ENCODE results near the gene PRDX2.
"Not testable (repeated sequence)": the region's sequence is repeated elsewhere in the genome, so short reads cannot be mapped to it uniquely, and the experiment has no call there.

The PRDX2 gene

DNA sequence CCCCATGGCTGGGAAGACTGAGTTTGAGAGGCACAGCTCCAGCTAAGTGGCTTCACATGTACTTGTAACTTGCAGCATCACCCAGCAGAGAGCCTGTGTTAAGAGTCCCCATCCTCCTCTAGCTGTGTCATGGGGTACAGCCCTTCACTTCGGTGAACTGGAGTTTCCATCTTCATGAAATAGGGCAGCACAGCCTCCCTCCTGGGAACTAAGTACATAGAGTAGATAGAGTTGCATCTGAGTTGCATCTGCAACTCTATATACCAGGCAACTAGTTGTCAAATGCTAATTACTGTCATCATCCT lies 1.2 kb downstream of the PRDX2 start:
- Histone ChIP-seq H3K36me3 (ENCODE audit: control insufficient read depth, insufficient read depth, low read length) (peaks cover 2% of the 10 kb centered on the region), H3K18ac (ENCODE audit: low read length) (no peak overlapping the region), H3K4me3 (ENCODE audit: low read length) (no peak overlapping the region), H3K4me2 (ENCODE audit: low read length) (peak overlapping the region; percentile 91), H3K27me3 (ENCODE audit: insufficient read depth, low read length, poor library complexity) (no peaks in the 10 kb centered on the region), H4K8ac (ENCODE audit: low read depth, low read length) (no peak overlapping the region), H3K9ac (ENCODE audit: low read length) (peak overlapping the region; percentile 99), H2BK120ac (ENCODE audit: low read depth, low read length) (no peak overlapping the region), H3K27ac (ENCODE audit: low read depth, low read length) (no peak overlapping the region), H3K79me2 (ENCODE audit: control insufficient read depth, insufficient read depth, low read length) (peaks cover 3% of the 10 kb centered on the region), H2AK5ac (ENCODE audit: low read length) (no peak overlapping the region), H3K4me1 (ENCODE audit: control insufficient read depth, low read depth, low read length) (peaks cover 6% of the 10 kb centered on the region), H3K56ac (ENCODE audit: low read length) (peak overlapping the region; percentile 99), H3K4ac (ENCODE audit: low read depth, low read length) (no peak overlapping the region), H2BK5ac (ENCODE audit: low read length) (no peak overlapping the region), H3K23ac (ENCODE audit: low read length) (no peak overlapping the region), H3K79me1 (ENCODE audit: low read length) (peaks cover 5% of the 10 kb centered on the region), H2BK15ac (replicated peaks; ENCODE audit: low read depth) (no peak overlapping the region), H4K5ac (ENCODE audit: low read length) (no peak overlapping the region)
- no CpG with 5 or more reads among the region's 1 CpG for WGBS (ENCODE audit: extremely low coverage, insufficient coverage, low lambda C conversion rate)
- no peak for DNase-seq

- Histone ChIP-seq H3K4ac (ENCODE audit: low read depth, low read length) (no peak overlapping the region), H3K56ac (ENCODE audit: low read length) (no peak overlapping the region), H3K27ac (ENCODE audit: low read depth, low read length) (no peak overlapping the region), H3K9ac (ENCODE audit: low read length) (no peak overlapping the region), H3K18ac (ENCODE audit: low read length) (no peak overlapping the region), H3K4me1 (ENCODE audit: control insufficient read depth, low read depth, low read length) (peaks cover 6% of the 10 kb centered on the region), H2BK5ac (ENCODE audit: low read length) (no peak overlapping the region), H2BK120ac (ENCODE audit: low read depth, low read length) (no peak overlapping the region), H3K4me3 (ENCODE audit: low read length) (no peak overlapping the region), H3K79me1 (ENCODE audit: low read length) (peaks cover 5% of the 10 kb centered on the region), H3K79me2 (ENCODE audit: control insufficient read depth, insufficient read depth, low read length) (peaks cover 3% of the 10 kb centered on the region), H4K8ac (ENCODE audit: low read depth, low read length) (no peak overlapping the region), H2BK15ac (replicated peaks; ENCODE audit: low read depth) (no peak overlapping the region), H2AK5ac (ENCODE audit: low read length) (no peak overlapping the region), H3K27me3 (ENCODE audit: insufficient read depth, low read length, poor library complexity) (no peaks in the 10 kb centered on the region), H3K36me3 (ENCODE audit: control insufficient read depth, insufficient read depth, low read length) (peaks cover 2% of the 10 kb centered on the region), H4K5ac (ENCODE audit: low read length) (no peak overlapping the region), H3K4me2 (ENCODE audit: low read length) (no peak overlapping the region), H3K23ac (ENCODE audit: low read length) (no peak overlapping the region)
- DNase-seq, result no peak
- no CpG with 5 or more reads among the region's 18 CpGs for WGBS (ENCODE audit: extremely low coverage, insufficient coverage, low lambda C conversion rate)
Measured at GRCh38 chr19:12799742-12800465, 1.7 kb downstream of the PRDX2 start.

DNA sequence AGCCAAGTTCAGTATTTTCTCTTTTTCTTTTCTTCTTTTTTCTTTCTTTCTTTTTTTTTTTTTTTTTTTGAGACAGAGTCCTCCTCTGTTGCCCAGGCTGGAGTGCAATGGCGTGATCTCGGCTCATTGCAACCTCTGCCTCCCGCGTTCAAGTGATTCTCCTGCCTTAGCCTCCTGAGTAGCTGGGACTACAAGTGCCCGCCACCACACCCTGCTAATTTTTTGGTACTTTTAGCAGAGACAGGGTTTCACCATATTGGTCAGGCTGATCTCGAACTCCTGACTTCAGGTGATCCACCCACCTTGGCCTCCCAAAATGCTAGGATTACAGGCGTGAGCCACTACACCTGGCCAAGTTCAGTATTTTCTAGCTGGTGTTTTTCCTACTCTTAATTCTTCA lies 4.0 kb downstream of the PRDX2 start:
- H3K4me3 ChIP-seq (ENCODE audit: low read length); H2BK5ac ChIP-seq (ENCODE audit: low read length); H3K23ac ChIP-seq (ENCODE audit: low read length); H3K56ac ChIP-seq (ENCODE audit: low read length); H2AK5ac ChIP-seq (ENCODE audit: low read length); H2BK15ac ChIP-seq (replicated peaks; ENCODE audit: low read depth); H3K4me2 ChIP-seq (ENCODE audit: low read length); H3K4me1 ChIP-seq (ENCODE audit: control insufficient read depth, low read depth, low read length); H3K79me2 ChIP-seq (ENCODE audit: control insufficient read depth, insufficient read depth, low read length); H3K18ac ChIP-seq (ENCODE audit: low read length); H2BK120ac ChIP-seq (ENCODE audit: low read depth, low read length); H3K27ac ChIP-seq (ENCODE audit: low read depth, low read length); H3K9ac ChIP-seq (ENCODE audit: low read length); H3K36me3 ChIP-seq (ENCODE audit: control insufficient read depth, insufficient read depth, low read length); DNase-seq; H3K79me1 ChIP-seq (ENCODE audit: low read length); H4K8ac ChIP-seq (ENCODE audit: low read depth, low read length); H3K27me3 ChIP-seq (ENCODE audit: insufficient read depth, low read length, poor library complexity); H3K4ac ChIP-seq (ENCODE audit: low read depth, low read length); H4K5ac ChIP-seq (ENCODE audit: low read length): not testable (repeated sequence)
- WGBS (ENCODE audit: extremely low coverage, insufficient coverage, low lambda C conversion rate), result no CpG with 5 or more reads among the region's 7 CpGs

DNA sequence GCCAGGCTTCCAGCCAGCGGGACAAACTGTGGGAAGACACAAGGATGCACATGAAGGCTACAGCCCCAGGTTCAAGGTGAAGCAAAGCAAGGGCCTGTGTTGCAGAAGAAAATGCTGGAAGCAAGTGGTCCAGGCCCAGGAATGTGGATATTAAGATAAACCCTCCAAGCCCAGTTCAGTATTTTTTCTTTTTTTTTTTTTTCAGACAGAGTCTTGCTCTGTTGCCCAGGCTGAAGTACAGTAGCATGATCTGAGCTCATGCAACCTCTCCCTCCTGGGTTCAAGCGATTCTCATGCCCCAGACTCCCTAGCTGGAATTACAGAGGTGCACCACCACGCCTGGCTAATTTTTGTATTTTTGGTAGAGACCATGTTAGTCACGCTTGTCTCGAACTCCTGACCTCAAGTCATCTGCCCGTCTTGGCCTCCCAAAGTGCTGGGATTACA lies 4.4 kb downstream of the PRDX2 start:
- Histone ChIP-seq H3K9ac (ENCODE audit: low read length) (no peak overlapping the region), H2BK120ac (ENCODE audit: low read depth, low read length) (no peak overlapping the region), H4K5ac (ENCODE audit: low read length) (no peak overlapping the region), H3K36me3 (ENCODE audit: control insufficient read depth, insufficient read depth, low read length) (peaks cover 2% of the 10 kb centered on the region), H3K79me2 (ENCODE audit: control insufficient read depth, insufficient read depth, low read length) (peaks cover 4% of the 10 kb centered on the region), H3K4me1 (ENCODE audit: control insufficient read depth, low read depth, low read length) (peaks cover 6% of the 10 kb centered on the region), H3K4me2 (ENCODE audit: low read length) (no peak overlapping the region), H2AK5ac (ENCODE audit: low read length) (no peak overlapping the region), H4K8ac (ENCODE audit: low read depth, low read length) (no peak overlapping the region), H3K56ac (ENCODE audit: low read length) (no peak overlapping the region), H3K27me3 (ENCODE audit: insufficient read depth, low read length, poor library complexity) (no peaks in the 10 kb centered on the region), H3K4ac (ENCODE audit: low read depth, low read length) (no peak overlapping the region), H3K4me3 (ENCODE audit: low read length) (no peak overlapping the region), H3K23ac (ENCODE audit: low read length) (no peak overlapping the region), H3K27ac (ENCODE audit: low read depth, low read length) (no peak overlapping the region), H2BK5ac (ENCODE audit: low read length) (no peak overlapping the region), H3K79me1 (ENCODE audit: low read length) (peaks cover 7% of the 10 kb centered on the region), H3K18ac (ENCODE audit: low read length) (no peak overlapping the region), H2BK15ac (replicated peaks; ENCODE audit: low read depth) (no peak overlapping the region)
- WGBS (ENCODE audit: extremely low coverage, insufficient coverage, low lambda C conversion rate), result no CpG with 5 or more reads among the region's 6 CpGs
- DNase-seq, result no peak

GRCh38 chr19:12796146-12797071 lies 5.2 kb downstream of the PRDX2 start:
- H3K4me3 ChIP-seq (ENCODE audit: low read length), result no peak overlapping the region
- DNase-seq, result peak; percentile 94
- no CpG with 5 or more reads among the region's 18 CpGs for WGBS (ENCODE audit: extremely low coverage, insufficient coverage, low lambda C conversion rate)

More at GRCh38 chr19:12796146-12797071, 5.2 kb downstream of the PRDX2 start:
- H3K36me3 ChIP-seq (ENCODE audit: control insufficient read depth, insufficient read depth, low read length), result peaks cover 2% of the 10 kb centered on the region
- no peak overlapping the region for H2BK120ac ChIP-seq (ENCODE audit: low read depth, low read length)
- H2AK5ac ChIP-seq (ENCODE audit: low read length), result no peak overlapping the region
- H3K4me2 ChIP-seq (ENCODE audit: low read length), result no peak overlapping the region
- peak overlapping the region; percentile 6 for H3K56ac ChIP-seq (ENCODE audit: low read length)
- peaks cover 4% of the 10 kb centered on the region for H3K79me2 ChIP-seq (ENCODE audit: control insufficient read depth, insufficient read depth, low read length)
- H2BK5ac ChIP-seq (ENCODE audit: low read length), result no peak overlapping the region
- peaks cover 7% of the 10 kb centered on the region for H3K79me1 ChIP-seq (ENCODE audit: low read length)
- H3K9ac ChIP-seq (ENCODE audit: low read length), result peak overlapping the region; percentile 35
- H3K27me3 ChIP-seq (ENCODE audit: insufficient read depth, low read length, poor library complexity), result no peaks in the 10 kb centered on the region
- no peak overlapping the region for H4K8ac ChIP-seq (ENCODE audit: low read depth, low read length)
- H3K4ac ChIP-seq (ENCODE audit: low read depth, low read length), result no peak overlapping the region
- no peak overlapping the region for H4K5ac ChIP-seq (ENCODE audit: low read length)
- peaks cover 6% of the 10 kb centered on the region for H3K4me1 ChIP-seq (ENCODE audit: control insufficient read depth, low read depth, low read length)
- H3K18ac ChIP-seq (ENCODE audit: low read length), result no peak overlapping the region
- no peak overlapping the region for H3K27ac ChIP-seq (ENCODE audit: low read depth, low read length)
- no peak overlapping the region for H2BK15ac ChIP-seq (replicated peaks; ENCODE audit: low read depth)
- H3K23ac ChIP-seq (ENCODE audit: low read length), result no peak overlapping the region
